GM23338 (cell line): ENCODE data around the gene HLCS. TPM values are rescaled to one million over a fixed set of nuclear protein-coding genes. Genes with fewer than 3 reads are reported as not detected.

Experiments used
- ATAC-seq: fragments of 200-7000 bp; cut with Tn5 transposase; 3 replicates; pipeline ENCODE4 v1.9.1; 2020
- DNase-seq: peaks from one replicate; pipeline ENCODE4 v3.0.0-alpha.2; 2015; ENCODE audit warnings: low spot score
- H2AFZ ChIP-seq: fragments of 200-600 bp; sonication (generic); 2 replicates; pipeline ENCODE4 v1.8.0; 2016; ENCODE audit warnings: antibody characterized with exemption, mild to moderate bottlenecking, moderate library complexity
- H3F3A ChIP-seq: fragments of 200-600 bp; sonication (generic); replicated peaks from 2 replicates; pipeline ENCODE4 v1.8.0; 2017; ENCODE audit warnings: antibody characterized with exemption, mixed run types, low read depth
- H3K27ac ChIP-seq: fragments of 200-600 bp; sonication (generic); 2 replicates; pipeline ENCODE4 v1.6.1; 2016; ENCODE audit warnings: low read depth
- H3K27me3 ChIP-seq: fragments of 200-600 bp; sonication (generic); 2 replicates; pipeline ENCODE4 v1.8.0; 2016; ENCODE audit warnings: mild to moderate bottlenecking, mixed run types, moderate library complexity; ENCODE audit not compliant: insufficient read depth
- H3K36me3 ChIP-seq: fragments of 200-600 bp; sonication (generic); 2 replicates; pipeline ENCODE4 v1.8.0; 2016; ENCODE audit warnings: mild to moderate bottlenecking; ENCODE audit not compliant: insufficient read depth
- H3K4me1 ChIP-seq: fragments of 200-600 bp; sonication (generic); 2 replicates; pipeline ENCODE4 v1.8.0; 2016; ENCODE audit warnings: mild to moderate bottlenecking, moderate library complexity; ENCODE audit not compliant: insufficient read depth
- H3K4me2 ChIP-seq: fragments of 200-600 bp; sonication (generic); 2 replicates; pipeline ENCODE4 v1.7.1; 2017; ENCODE audit warnings: mixed run types
- H3K4me3 ChIP-seq: fragments of 200-600 bp; sonication (generic); 2 replicates; pipeline ENCODE4 v1.6.1; 2016; ENCODE audit warnings: mixed run types
- H3K79me2 ChIP-seq: fragments of 200-600 bp; sonication (generic); replicated peaks from 2 replicates; pipeline ENCODE4 v1.8.0; 2017; ENCODE audit warnings: mild to moderate bottlenecking; ENCODE audit not compliant: insufficient read depth
- H3K9me2 ChIP-seq: fragments of 200-600 bp; sonication (generic); 2 replicates; pipeline ENCODE4 v1.8.0; 2017; ENCODE audit not compliant: insufficient read depth
- H4K20me1 ChIP-seq: fragments of 200-600 bp; sonication (generic); replicated peaks from 2 replicates; pipeline ENCODE4 v1.8.0; 2017; ENCODE audit warnings: mild to moderate bottlenecking; ENCODE audit not compliant: insufficient read depth
- H3K27ac Mint-ChIP-seq: 2 replicates; pipeline ENCODE4 v1.8.0; 2020; ENCODE audit warnings: inconsistent platforms, mild to moderate bottlenecking, moderate library complexity, mixed read lengths
- H3K27me3 Mint-ChIP-seq: 3 replicates; pipeline ENCODE4 v1.8.0; 2022; ENCODE audit warnings: low read depth, mild to moderate bottlenecking, moderate library complexity, mixed read lengths, inconsistent platforms; ENCODE audit not compliant: insufficient read depth, poor library complexity
- H3K36me3 Mint-ChIP-seq: 3 replicates; pipeline ENCODE4 v1.8.0; 2021; ENCODE audit warnings: low read depth, mild to moderate bottlenecking, inconsistent platforms, moderate library complexity, mixed read lengths
- H3K4me1 Mint-ChIP-seq: 3 replicates; pipeline ENCODE4 v1.8.0; 2020; ENCODE audit warnings: mild to moderate bottlenecking, inconsistent platforms, mixed read lengths
- H3K4me3 Mint-ChIP-seq: 3 replicates; pipeline ENCODE4 v1.8.0; 2021; ENCODE audit warnings: moderate library complexity, mild to moderate bottlenecking, inconsistent platforms, mixed read lengths
- H3K9me3 Mint-ChIP-seq: 3 replicates; pipeline ENCODE4 v1.8.0; 2020; ENCODE audit warnings: moderate library complexity, mild to moderate bottlenecking, inconsistent platforms, mixed read lengths
- CREB1 ChIP-seq: fragments of 250-450 bp; sonication (Bioruptor Pico); IDR thresholded peaks from 2 replicates; pipeline ENCODE4 v1.5.0; 2020; ENCODE audit warnings: low read depth, mild to moderate bottlenecking, moderate library complexity
- ETS1 ChIP-seq: IDR thresholded peaks from 2 replicates; pipeline ENCODE4 v1.6.1; 2016; ENCODE audit warnings: antibody characterized with exemption
- EZH2 ChIP-seq: fragments of 200-600 bp; sonication (generic); IDR thresholded peaks from one replicate; pipeline ENCODE4 v1.8.0; 2017; ENCODE audit warnings: antibody characterized with exemption, mild to moderate bottlenecking, low read depth; ENCODE audit not compliant: unreplicated experiment
- EZH2phosphoT487 ChIP-seq: fragments of 200-600 bp; sonication (generic); IDR thresholded peaks from one replicate; pipeline ENCODE4 v1.8.1; 2018; ENCODE audit warnings: antibody characterized with exemption; ENCODE audit not compliant: unreplicated experiment
- NANOG ChIP-seq: IDR thresholded peaks from 2 replicates; pipeline ENCODE4 v1.6.1; 2016; ENCODE audit warnings: antibody characterized with exemption, borderline replicate concordance
- POLR2AphosphoS5 ChIP-seq: IDR thresholded peaks from 2 replicates; pipeline ENCODE4 v1.6.1; 2016; ENCODE audit warnings: antibody characterized with exemption, low read depth
- REST ChIP-seq: IDR thresholded peaks from one replicate; pipeline ENCODE4 v1.6.1; 2018; ENCODE audit warnings: antibody characterized with exemption; ENCODE audit not compliant: unreplicated experiment
- STAT1 ChIP-seq: IDR thresholded peaks from one replicate; pipeline ENCODE4 v1.6.1; 2016; ENCODE audit warnings: antibody characterized with exemption; ENCODE audit not compliant: unreplicated experiment
- ZNF331 ChIP-seq: fragments of 250-450 bp; sonication (Bioruptor Pico); IDR thresholded peaks from 2 replicates; pipeline ENCODE4 v1.5.0; 2020; ENCODE audit warnings: low read depth, mild to moderate bottlenecking, moderate library complexity
- ZNF462 ChIP-seq: fragments of 250-450 bp; sonication (Bioruptor Pico); IDR thresholded peaks from 2 replicates; pipeline ENCODE4 v1.5.0; 2020; ENCODE audit warnings: mild to moderate bottlenecking, moderate library complexity
- polyA plus RNA-seq: library from polyadenylated mRNA; unstranded; fragments of >200 nt; fragmentation: Nextera tagmentation; extraction: Ambion mirVana; gene quantifications from 2 replicates; pipeline ENCODE4 v1.2.1, GENCODE V29; 2016
- total RNA-seq: library from RNA; depleted of rRNA; stranded (reverse); fragments of >200 nt; shearing (Covaris generic); gene quantifications from 2 replicates; pipeline ENCODE4 v1.2.3, GENCODE V29; 2014
- TF ChIP-seq, protein P1 (sequence below), 2 experiments: fragments of 200-600 bp in 1 of 2; sonication (generic) in 1 of 2; conservative IDR thresholded peaks; 2 replicates each; pipeline versions ENCODE4 v1.5.1 to v1.6.1; 2016 to 2017; ENCODE audit warnings: antibody characterized with exemption in 2 of 2, low read depth in 2 of 2, mild to moderate bottlenecking in 2 of 2, moderate library complexity in 1 of 2

Gene HLCS
- total and polyA plus RNA-seq, 2 experiments from 2014 or later, result 6.1 to 14.7 TPM

DNA sequence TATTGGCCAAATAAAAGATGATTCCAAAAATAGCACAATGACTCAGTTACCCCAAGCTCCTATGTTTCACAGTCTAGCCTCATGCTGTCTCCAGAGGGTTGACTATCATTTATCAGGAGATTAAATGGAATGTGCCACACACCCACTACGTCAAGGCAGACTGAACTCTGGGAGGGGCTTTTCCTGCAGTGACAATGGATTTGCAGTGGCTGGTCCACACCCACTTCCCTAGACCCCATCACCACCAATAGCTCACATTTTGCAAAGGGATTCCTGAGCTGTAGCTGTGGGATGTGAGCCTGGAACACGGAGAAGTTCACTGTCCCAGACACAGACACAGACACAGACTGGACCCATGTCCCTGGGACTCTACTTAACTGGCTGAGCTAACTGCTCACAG, 77.1 kb downstream of the HLCS start:
- no peak overlapping the region for H3K27ac ChIP-seq
- Mint-ChIP-seq H3K4me3 (no peak overlapping the region), H3K27me3 (peaks cover 7% of the 10 kb centered on the region), H3K9me3 (peaks cover 8% of the 10 kb centered on the region), H3K27ac (no peak overlapping the region), H3K4me1 (peaks cover 22% of the 10 kb centered on the region), H3K36me3 (peaks cover 7% of the 10 kb centered on the region; the same call in 2 of the 3 replicates)
- no peak overlapping the region for H2AFZ ChIP-seq
- ATAC-seq, result no peak
- no peaks in the 10 kb centered on the region; the same call in 1 of the 2 replicates for H3K4me1 ChIP-seq
- no peak overlapping the region for H3K4me3 ChIP-seq
- no peaks in the 10 kb centered on the region for H3K79me2 ChIP-seq
- no peak overlapping the region for H3K4me2 ChIP-seq
- no peaks in the 10 kb centered on the region for H3F3A ChIP-seq
- DNase-seq, result no peak
- H3K36me3 ChIP-seq, result peaks cover 3% of the 10 kb centered on the region; the same call in 1 of the 2 replicates
- 0 out of 2 replicates have a peak, but pooled peaks cover 4% of the 10 kb centered on the region for H3K9me2 ChIP-seq
- no peak for TF ChIP-seq STAT1
- TF ChIP-seq, protein P1, sequence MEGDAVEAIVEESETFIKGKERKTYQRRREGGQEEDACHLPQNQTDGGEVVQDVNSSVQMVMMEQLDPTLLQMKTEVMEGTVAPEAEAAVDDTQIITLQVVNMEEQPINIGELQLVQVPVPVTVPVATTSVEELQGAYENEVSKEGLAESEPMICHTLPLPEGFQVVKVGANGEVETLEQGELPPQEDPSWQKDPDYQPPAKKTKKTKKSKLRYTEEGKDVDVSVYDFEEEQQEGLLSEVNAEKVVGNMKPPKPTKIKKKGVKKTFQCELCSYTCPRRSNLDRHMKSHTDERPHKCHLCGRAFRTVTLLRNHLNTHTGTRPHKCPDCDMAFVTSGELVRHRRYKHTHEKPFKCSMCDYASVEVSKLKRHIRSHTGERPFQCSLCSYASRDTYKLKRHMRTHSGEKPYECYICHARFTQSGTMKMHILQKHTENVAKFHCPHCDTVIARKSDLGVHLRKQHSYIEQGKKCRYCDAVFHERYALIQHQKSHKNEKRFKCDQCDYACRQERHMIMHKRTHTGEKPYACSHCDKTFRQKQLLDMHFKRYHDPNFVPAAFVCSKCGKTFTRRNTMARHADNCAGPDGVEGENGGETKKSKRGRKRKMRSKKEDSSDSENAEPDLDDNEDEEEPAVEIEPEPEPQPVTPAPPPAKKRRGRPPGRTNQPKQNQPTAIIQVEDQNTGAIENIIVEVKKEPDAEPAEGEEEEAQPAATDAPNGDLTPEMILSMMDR (conservative IDR thresholded peaks at IDR 0.05; ENCODE audit: low read depth in 2 of 2), result no peak
- no peak for TF ChIP-seq REST
- no peak for TF ChIP-seq ETS1
- TF ChIP-seq POLR2AphosphoS5, result no peak
- no peak for TF ChIP-seq ZNF462 (CRISPR knock-in tag)
- TF ChIP-seq CREB1 (CRISPR knock-in tag), result no peak
- no peak for TF ChIP-seq EZH2
- TF ChIP-seq NANOG, result no peak
- TF ChIP-seq EZH2phosphoT487, result no peak
- TF ChIP-seq ZNF331, result no peak
- H4K20me1 ChIP-seq, result no peaks in the 10 kb centered on the region
- H3K27me3 ChIP-seq, result no peaks in the 10 kb centered on the region
